ENCODE measurements around the gene DIP2C.
A peak's percentile ranks its signal among the peaks of the same experiment; 100 is the strongest.
"Not testable (repeated sequence)": the region's sequence is repeated elsewhere in the genome, so short reads cannot be mapped to it uniquely, and the experiment has no call there.

Gene DIP2C

GRCh38 chr10:637771-638195, 51.7 kb downstream of the DIP2C start:
- no peak for DNase-seq

GRCh38 chr10:637221-637620, 52.2 kb downstream of the DIP2C start:
- DNase-seq: no peak

- DNase-seq: no peak
These were observed 52.7 kb downstream of the DIP2C start for GRCh38 chr10:636769-637168.

GRCh38 chr10:636016-636730, 53.3 kb downstream of the DIP2C start:
- DNase-seq: no peak

GRCh38 chr10:635088-635861, 54.2 kb downstream of the DIP2C start:
- no peak for DNase-seq

GRCh38 chr10:634256-634655, 55.2 kb downstream of the DIP2C start:
- no peak for DNase-seq

- no peak for DNase-seq
These were observed 55.9 kb downstream of the DIP2C start for GRCh38 chr10:633279-634245.

GRCh38 chr10:632807-633177, 56.7 kb downstream of the DIP2C start:
- not testable (repeated sequence) for DNase-seq

GRCh38 chr10:632155-632806, 57.2 kb downstream of the DIP2C start:
- not testable (repeated sequence) for DNase-seq

- no peak for DNase-seq
These were observed 58.2 kb downstream of the DIP2C start for GRCh38 chr10:631266-631665.

GRCh38 chr10:630581-631073, 58.8 kb downstream of the DIP2C start:
- DNase-seq: no peak

GRCh38 chr10:629186-629998, 60.1 kb downstream of the DIP2C start:
- DNase-seq: no peak

GRCh38 chr10:628386-629045, 61.0 kb downstream of the DIP2C start:
- DNase-seq: no peak

GRCh38 chr10:627032-627992, 62.2 kb downstream of the DIP2C start:
- no peak for DNase-seq

GRCh38 chr10:625751-626711, 63.4 kb downstream of the DIP2C start:
- no peak for DNase-seq

GRCh38 chr10:625333-625696, 64.2 kb downstream of the DIP2C start:
- no peak for DNase-seq

- DNase-seq: peak; percentile 48
These were observed 64.7 kb downstream of the DIP2C start for GRCh38 chr10:624605-625332.

GRCh38 chr10:624312-624604, 65.2 kb downstream of the DIP2C start:
- DNase-seq: no peak

Measured in GOT3 (cell line).